NCI-H774 (cell line): ENCODE measurements around the gene SGPP1.
"Not testable (repeated sequence)": the region's sequence is repeated elsewhere in the genome, so short reads cannot be mapped to it uniquely, and the experiment has no call there.

ENCODE experiments used
- DNase-seq: peaks from one replicate; lab custom pipeline; 2025; lab: John Stamatoyannopoulos, UW

The SGPP1 gene

DNA sequence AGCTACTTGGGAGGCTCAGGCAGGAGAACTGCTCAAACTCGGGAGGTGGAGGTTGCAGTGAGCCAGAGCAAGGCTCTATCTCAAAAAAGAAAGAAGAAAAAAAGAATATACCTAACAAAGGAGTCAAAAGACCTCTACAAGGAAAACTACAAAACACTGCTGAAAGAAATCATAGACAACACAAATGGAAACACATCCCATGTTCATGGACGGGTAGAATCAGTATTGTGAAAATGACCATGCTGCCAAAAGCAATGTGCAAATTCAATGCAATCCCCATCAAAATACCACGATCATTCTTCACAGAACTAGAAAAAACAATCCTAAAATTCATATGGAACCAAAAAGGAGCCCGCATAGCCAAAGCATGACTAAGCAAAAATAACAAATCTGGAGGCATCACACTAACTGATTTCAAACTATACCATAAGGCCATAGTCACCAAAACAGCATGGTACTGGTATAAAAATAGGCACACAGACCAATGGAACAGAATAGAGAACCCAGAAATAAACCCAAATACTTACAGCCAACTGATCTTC is 91.7 kb downstream of the SGPP1 start:
- DNase-seq, result not testable (repeated sequence)
